ENCODE data around the gene ARHGAP5.

Gene ARHGAP5

GRCh38 chr14:32195636-32196035 lies 118.5 kb downstream of the ARHGAP5 start:
- no peaks in the 10 kb centered on the region for H3K36me3 ChIP-seq (ENCODE audit: control insufficient read depth, insufficient read depth, low read length)
- H3K9me3 ChIP-seq (ENCODE audit: control insufficient read depth, low read length), result no peaks in the 10 kb centered on the region
- no peaks in the 10 kb centered on the region for H3K4me1 ChIP-seq (ENCODE audit: control insufficient read depth, insufficient read depth, low read length)
- WGBS, 2 experiments, result 100% methylated on average over 1 of the region's 1 CpG
- H3K4me3 ChIP-seq (ENCODE audit: insufficient read depth, low read depth, low read length), result no peak overlapping the region
- H3K27me3 ChIP-seq (ENCODE audit: control insufficient read depth, insufficient read depth, low read length, poor library complexity, severe bottlenecking), result peaks cover 3% of the 10 kb centered on the region
- no peak overlapping the region for H3K27ac ChIP-seq (ENCODE audit: insufficient read depth, low read depth, low read length, poor library complexity, severe bottlenecking)

DNA sequence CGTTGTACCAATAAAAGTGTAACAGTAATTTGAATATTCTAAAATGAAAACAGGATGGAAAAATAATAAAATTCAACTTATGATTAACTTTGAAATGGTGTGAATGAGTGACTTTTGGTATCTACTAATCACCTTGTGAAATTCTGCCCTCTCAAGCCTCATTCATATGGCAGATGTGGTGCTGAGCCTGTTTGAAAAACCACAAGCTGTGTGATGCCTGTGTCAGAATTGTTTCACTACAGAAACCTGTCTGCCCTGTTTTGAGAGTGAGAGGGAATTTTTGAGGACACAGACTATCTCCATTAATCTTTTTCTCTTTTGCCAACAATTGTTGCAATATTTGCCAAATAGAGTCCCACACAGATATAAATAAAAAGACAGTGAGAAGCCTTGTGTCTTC lies 120.8 kb downstream of the ARHGAP5 start:
- 89% methylated on average over 1 of the region's 1 CpG for WGBS, 2 experiments
- no peaks in the 10 kb centered on the region for H3K36me3 ChIP-seq (ENCODE audit: control insufficient read depth, insufficient read depth, low read length)
- no peak overlapping the region for H3K4me3 ChIP-seq (ENCODE audit: insufficient read depth, low read depth, low read length)
- no peak overlapping the region for H3K27ac ChIP-seq (ENCODE audit: insufficient read depth, low read depth, low read length, poor library complexity, severe bottlenecking)
- no peaks in the 10 kb centered on the region for H3K9me3 ChIP-seq (ENCODE audit: control insufficient read depth, low read length)
- peaks cover 6% of the 10 kb centered on the region for H3K27me3 ChIP-seq (ENCODE audit: control insufficient read depth, insufficient read depth, low read length, poor library complexity, severe bottlenecking)
- H3K4me1 ChIP-seq (ENCODE audit: control insufficient read depth, insufficient read depth, low read length), result no peaks in the 10 kb centered on the region

- Histone ChIP-seq H3K4me3 (ENCODE audit: insufficient read depth, low read depth, low read length) (peak overlapping the region; percentile 88), H3K27ac (ENCODE audit: insufficient read depth, low read depth, low read length, poor library complexity, severe bottlenecking) (no peak overlapping the region), H3K36me3 (ENCODE audit: control insufficient read depth, insufficient read depth, low read length) (no peaks in the 10 kb centered on the region), H3K4me1 (ENCODE audit: control insufficient read depth, insufficient read depth, low read length) (no peaks in the 10 kb centered on the region), H3K9me3 (ENCODE audit: control insufficient read depth, low read length) (no peaks in the 10 kb centered on the region), H3K27me3 (ENCODE audit: control insufficient read depth, insufficient read depth, low read length, poor library complexity, severe bottlenecking) (peaks cover 18% of the 10 kb centered on the region)
- WGBS, 2 experiments, result 28% methylated on average over 8 to 12 of the region's 14 CpGs
Measured at GRCh38 chr14:32200368-32201192, 123.5 kb downstream of the ARHGAP5 start.

- Histone ChIP-seq H3K4me3 (ENCODE audit: insufficient read depth, low read depth, low read length) (peak overlapping the region; percentile 88), H3K9me3 (ENCODE audit: control insufficient read depth, low read length) (no peaks in the 10 kb centered on the region), H3K36me3 (ENCODE audit: control insufficient read depth, insufficient read depth, low read length) (no peaks in the 10 kb centered on the region), H3K4me1 (ENCODE audit: control insufficient read depth, insufficient read depth, low read length) (no peaks in the 10 kb centered on the region), H3K27ac (ENCODE audit: insufficient read depth, low read depth, low read length, poor library complexity, severe bottlenecking) (peak overlapping the region; percentile 85), H3K27me3 (ENCODE audit: control insufficient read depth, insufficient read depth, low read length, poor library complexity, severe bottlenecking) (peaks cover 18% of the 10 kb centered on the region)
- WGBS, 2 experiments, result 0% methylated on average over 46 of the region's 46 CpGs
Measured at GRCh38 chr14:32201193-32201815, 124.2 kb downstream of the ARHGAP5 start.

- 1 to 2% methylated on average over 40 of the region's 40 CpGs for WGBS, 2 experiments
- H3K27ac ChIP-seq (ENCODE audit: insufficient read depth, low read depth, low read length, poor library complexity, severe bottlenecking), result peak within 1 kb of the TSS; percentile 85
- peaks cover 18% of the 10 kb centered on the region for H3K27me3 ChIP-seq (ENCODE audit: control insufficient read depth, insufficient read depth, low read length, poor library complexity, severe bottlenecking)
Measured at GRCh38 chr14:32201816-32202490, 124.8 kb downstream of the ARHGAP5 start, which contains the start of gene RNU6-7. TSS of gene RNU6-7 (plus strand) at chr14:32202045.

DNA sequence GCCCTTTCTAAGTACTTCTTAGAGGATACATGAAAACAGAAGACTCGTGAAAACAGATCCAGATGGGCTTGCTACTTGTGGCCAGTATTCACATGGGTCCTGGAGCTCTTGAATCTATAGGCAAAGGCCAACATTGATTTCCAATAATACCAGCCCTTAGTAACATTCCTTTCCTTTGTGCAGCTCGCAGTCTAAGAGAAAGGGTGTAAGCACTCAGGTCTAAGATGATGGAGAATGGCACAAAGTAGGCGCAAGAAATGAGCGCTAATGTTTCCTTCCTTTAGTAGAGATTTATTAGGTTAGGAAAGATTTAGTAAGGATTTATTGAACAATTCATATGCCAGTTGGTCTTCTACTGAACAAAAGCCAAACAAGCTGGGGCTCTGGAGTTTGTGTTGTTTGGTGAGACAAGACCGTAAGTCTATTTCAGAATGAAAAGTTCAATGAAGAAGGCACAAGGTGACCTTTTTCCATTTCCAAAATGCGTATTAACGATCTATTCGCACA lies 125.4 kb downstream of the ARHGAP5 start:
- no peaks in the 10 kb centered on the region for H3K36me3 ChIP-seq (ENCODE audit: control insufficient read depth, insufficient read depth, low read length)
- H3K4me3 ChIP-seq (ENCODE audit: insufficient read depth, low read depth, low read length), result peak overlapping the region; percentile 88
- H3K9me3 ChIP-seq (ENCODE audit: control insufficient read depth, low read length), result no peaks in the 10 kb centered on the region
- H3K27ac ChIP-seq (ENCODE audit: insufficient read depth, low read depth, low read length, poor library complexity, severe bottlenecking), result peak overlapping the region; percentile 30
- H3K27me3 ChIP-seq (ENCODE audit: control insufficient read depth, insufficient read depth, low read length, poor library complexity, severe bottlenecking), result peaks cover 18% of the 10 kb centered on the region
- 13 to 14% methylated on average over 8 of the region's 8 CpGs for WGBS, 2 experiments
- H3K4me1 ChIP-seq (ENCODE audit: control insufficient read depth, insufficient read depth, low read length), result no peaks in the 10 kb centered on the region

More at GRCh38 chr14:32201816-32202490, 124.8 kb downstream of the ARHGAP5 start, which contains the start of gene RNU6-7:
- Histone ChIP-seq H3K9me3 (ENCODE audit: control insufficient read depth, low read length) (no peaks in the 10 kb centered on the region), H3K4me1 (ENCODE audit: control insufficient read depth, insufficient read depth, low read length) (no peaks in the 10 kb centered on the region), H3K4me3 (ENCODE audit: insufficient read depth, low read depth, low read length) (peak within 1 kb of the TSS; percentile 88), H3K36me3 (ENCODE audit: control insufficient read depth, insufficient read depth, low read length) (no peaks in the 10 kb centered on the region)

DNA sequence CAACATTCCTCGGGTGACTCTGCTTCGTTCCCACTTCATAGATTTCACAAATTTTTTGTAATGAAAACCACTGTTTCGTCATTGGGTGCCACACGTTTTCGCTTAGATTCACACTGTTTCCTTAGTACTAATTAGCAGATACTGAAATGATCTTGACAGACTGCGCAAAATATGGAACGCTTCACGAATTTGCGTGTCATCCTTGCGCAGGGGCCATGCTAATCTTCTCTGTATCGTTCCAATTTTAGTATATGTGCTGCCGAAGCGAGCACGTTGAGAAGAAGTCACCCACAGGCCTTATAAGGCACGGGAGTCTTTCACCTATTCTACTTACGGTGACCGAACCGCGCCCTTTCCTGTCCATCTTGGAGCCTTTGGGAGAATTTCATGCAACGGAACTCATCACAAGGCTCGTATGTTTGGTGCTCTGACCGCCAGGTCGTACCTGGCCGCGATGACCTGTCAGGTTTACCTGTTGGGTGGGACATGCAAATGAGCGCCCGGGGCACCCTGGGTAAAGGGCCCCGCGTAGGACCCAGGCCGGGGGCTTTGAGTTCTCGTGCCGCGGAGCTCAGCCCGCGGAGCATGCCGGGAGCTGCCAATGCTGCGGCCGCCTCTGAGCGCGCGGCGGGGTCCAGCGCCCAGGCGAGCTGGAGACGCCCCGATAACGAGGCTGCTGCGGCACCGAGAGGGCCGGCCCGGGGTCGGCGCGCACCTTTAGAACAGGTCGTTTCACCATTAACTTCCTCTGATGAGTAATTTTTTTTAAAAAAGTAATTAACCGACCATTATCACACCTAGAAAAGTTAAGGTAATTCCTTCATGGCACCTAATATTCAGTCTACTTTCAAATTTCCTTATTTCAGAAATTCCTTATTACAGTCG lies 126.1 kb downstream of the ARHGAP5 start, which contains the start of gene RNU6-8:
RNU6-8 (minus strand) TSS at position 272 of the 885 bp plus-strand sequence.
- H3K36me3 ChIP-seq (ENCODE audit: control insufficient read depth, insufficient read depth, low read length), result no peaks in the 10 kb centered on the region
- H3K27me3 ChIP-seq (ENCODE audit: control insufficient read depth, insufficient read depth, low read length, poor library complexity, severe bottlenecking), result peaks cover 18% of the 10 kb centered on the region
- no peaks in the 10 kb centered on the region for H3K9me3 ChIP-seq (ENCODE audit: control insufficient read depth, low read length)
- 0% methylated on average over 56 to 57 of the region's 57 CpGs for WGBS, 2 experiments
- H3K27ac ChIP-seq (ENCODE audit: insufficient read depth, low read depth, low read length, poor library complexity, severe bottlenecking), result peak within 1 kb of the TSS; percentile 96
- H3K4me3 ChIP-seq (ENCODE audit: insufficient read depth, low read depth, low read length), result peak within 1 kb of the TSS; percentile 88
- H3K4me1 ChIP-seq (ENCODE audit: control insufficient read depth, insufficient read depth, low read length), result no peaks in the 10 kb centered on the region

GRCh38 chr14:32203928-32204357 lies 126.8 kb downstream of the ARHGAP5 start:
- peaks cover 18% of the 10 kb centered on the region for H3K27me3 ChIP-seq (ENCODE audit: control insufficient read depth, insufficient read depth, low read length, poor library complexity, severe bottlenecking)
- no peak overlapping the region for H3K27ac ChIP-seq (ENCODE audit: insufficient read depth, low read depth, low read length, poor library complexity, severe bottlenecking)
- no peaks in the 10 kb centered on the region for H3K36me3 ChIP-seq (ENCODE audit: control insufficient read depth, insufficient read depth, low read length)
- no peaks in the 10 kb centered on the region for H3K4me1 ChIP-seq (ENCODE audit: control insufficient read depth, insufficient read depth, low read length)
- 24% methylated on average over 14 of the region's 14 CpGs for WGBS, 2 experiments
- no peaks in the 10 kb centered on the region for H3K9me3 ChIP-seq (ENCODE audit: control insufficient read depth, low read length)
- peak overlapping the region; percentile 88 for H3K4me3 ChIP-seq (ENCODE audit: insufficient read depth, low read depth, low read length)

- 92 to 96% methylated on average over 2 to 3 of the region's 3 CpGs for WGBS, 2 experiments
- Histone ChIP-seq H3K36me3 (ENCODE audit: control insufficient read depth, insufficient read depth, low read length) (no peaks in the 10 kb centered on the region), H3K4me1 (ENCODE audit: control insufficient read depth, insufficient read depth, low read length) (no peaks in the 10 kb centered on the region), H3K27me3 (ENCODE audit: control insufficient read depth, insufficient read depth, low read length, poor library complexity, severe bottlenecking) (peaks cover 15% of the 10 kb centered on the region), H3K27ac (ENCODE audit: insufficient read depth, low read depth, low read length, poor library complexity, severe bottlenecking) (no peak overlapping the region), H3K9me3 (ENCODE audit: control insufficient read depth, low read length) (no peaks in the 10 kb centered on the region), H3K4me3 (ENCODE audit: insufficient read depth, low read depth, low read length) (no peak overlapping the region)
Measured at GRCh38 chr14:32205554-32205953, 128.4 kb downstream of the ARHGAP5 start.

Data from ectodermal cell (in vitro differentiated cells).